KOPT-K1 (cell line): ENCODE results near the gene JPH2.

Source experiments
- H3K27ac ChIP-seq: fragments of 200-600 bp; sonication (generic); 2 replicates; pipeline ENCODE4 v1.5.1; 2016; ENCODE audit warnings: antibody characterized with exemption, mild to moderate bottlenecking, low read depth, low read length; ENCODE audit not compliant: poor library complexity, severe bottlenecking
- H3K36me3 ChIP-seq: fragments of 200-600 bp; sonication (generic); 2 replicates; pipeline ENCODE4 v1.5.1; 2017; ENCODE audit warnings: antibody characterized with exemption, mild to moderate bottlenecking, low read length, moderate library complexity; ENCODE audit not compliant: insufficient read depth
- H3K9me3 ChIP-seq: fragments of 200-600 bp; sonication (generic); 2 replicates; pipeline ENCODE4 v1.5.1; 2017; ENCODE audit warnings: antibody characterized with exemption, low read length, mild to moderate bottlenecking; ENCODE audit not compliant: insufficient read depth, poor library complexity, severe bottlenecking

The JPH2 gene

DNA sequence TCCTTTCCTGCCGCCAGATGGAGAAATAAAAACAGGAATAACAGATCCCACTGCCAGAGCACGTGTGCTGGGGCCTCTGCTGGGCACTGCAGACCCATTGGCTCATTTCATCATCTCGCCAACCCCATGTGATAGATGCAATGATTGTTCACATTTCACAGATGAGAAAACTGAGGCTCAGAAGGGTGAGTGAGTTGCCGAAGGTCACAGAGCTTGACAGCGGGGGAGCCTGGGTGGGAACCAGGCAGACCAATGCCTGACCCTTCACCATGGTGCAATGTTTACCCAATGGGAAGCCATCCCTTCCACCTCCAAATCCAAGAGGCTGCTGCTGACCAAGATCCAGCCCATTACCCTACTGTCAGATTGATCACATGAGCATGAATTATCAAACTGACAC, 105.1 kb downstream of the JPH2 start:
- Histone ChIP-seq H3K36me3 (no peaks in the 10 kb centered on the region), H3K27ac (no peak overlapping the region), H3K9me3 (no peaks in the 10 kb centered on the region)

- no peaks in the 10 kb centered on the region for H3K36me3 ChIP-seq
- H3K9me3 ChIP-seq, result no peaks in the 10 kb centered on the region
- no peak overlapping the region for H3K27ac ChIP-seq
Observed at GRCh38 chr20:44081476-44081875, 105.5 kb downstream of the JPH2 start.

- Histone ChIP-seq H3K9me3 (no peaks in the 10 kb centered on the region), H3K27ac (no peak overlapping the region), H3K36me3 (no peaks in the 10 kb centered on the region)
Observed at GRCh38 chr20:44080646-44081267, 106.2 kb downstream of the JPH2 start.

DNA sequence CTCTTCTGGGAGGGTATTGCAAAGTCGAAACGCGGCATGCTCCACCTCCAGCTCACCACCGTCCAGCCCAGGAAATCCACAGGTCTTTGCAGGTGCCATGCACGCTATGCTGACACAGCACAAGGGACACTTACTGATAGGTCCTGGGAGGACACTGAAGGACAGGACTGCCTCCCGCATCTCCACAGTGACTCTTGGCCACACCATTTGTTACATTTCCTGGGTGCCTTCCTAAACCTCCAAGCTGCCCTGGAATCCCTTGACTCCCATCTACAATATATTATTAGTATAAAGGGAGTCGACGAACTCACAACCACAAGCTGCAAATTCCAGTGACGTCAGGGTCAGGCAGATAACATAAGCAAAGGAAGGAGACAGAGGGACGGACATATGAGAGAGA, 106.9 kb downstream of the JPH2 start:
- H3K36me3 ChIP-seq, result no peaks in the 10 kb centered on the region
- no peaks in the 10 kb centered on the region for H3K9me3 ChIP-seq
- H3K27ac ChIP-seq, result no peak overlapping the region

- Histone ChIP-seq H3K36me3 (no peaks in the 10 kb centered on the region), H3K9me3 (no peaks in the 10 kb centered on the region), H3K27ac (no peak overlapping the region)
Observed at GRCh38 chr20:44079291-44079690, 107.7 kb downstream of the JPH2 start.

- Histone ChIP-seq H3K36me3 (no peaks in the 10 kb centered on the region), H3K9me3 (no peaks in the 10 kb centered on the region), H3K27ac (no peak overlapping the region)
Observed at GRCh38 chr20:44075950-44076232, 111.1 kb downstream of the JPH2 start.

- Histone ChIP-seq H3K36me3 (no peaks in the 10 kb centered on the region), H3K27ac (no peak overlapping the region), H3K9me3 (no peaks in the 10 kb centered on the region)
Observed at GRCh38 chr20:44075191-44075949, 111.6 kb downstream of the JPH2 start.

DNA sequence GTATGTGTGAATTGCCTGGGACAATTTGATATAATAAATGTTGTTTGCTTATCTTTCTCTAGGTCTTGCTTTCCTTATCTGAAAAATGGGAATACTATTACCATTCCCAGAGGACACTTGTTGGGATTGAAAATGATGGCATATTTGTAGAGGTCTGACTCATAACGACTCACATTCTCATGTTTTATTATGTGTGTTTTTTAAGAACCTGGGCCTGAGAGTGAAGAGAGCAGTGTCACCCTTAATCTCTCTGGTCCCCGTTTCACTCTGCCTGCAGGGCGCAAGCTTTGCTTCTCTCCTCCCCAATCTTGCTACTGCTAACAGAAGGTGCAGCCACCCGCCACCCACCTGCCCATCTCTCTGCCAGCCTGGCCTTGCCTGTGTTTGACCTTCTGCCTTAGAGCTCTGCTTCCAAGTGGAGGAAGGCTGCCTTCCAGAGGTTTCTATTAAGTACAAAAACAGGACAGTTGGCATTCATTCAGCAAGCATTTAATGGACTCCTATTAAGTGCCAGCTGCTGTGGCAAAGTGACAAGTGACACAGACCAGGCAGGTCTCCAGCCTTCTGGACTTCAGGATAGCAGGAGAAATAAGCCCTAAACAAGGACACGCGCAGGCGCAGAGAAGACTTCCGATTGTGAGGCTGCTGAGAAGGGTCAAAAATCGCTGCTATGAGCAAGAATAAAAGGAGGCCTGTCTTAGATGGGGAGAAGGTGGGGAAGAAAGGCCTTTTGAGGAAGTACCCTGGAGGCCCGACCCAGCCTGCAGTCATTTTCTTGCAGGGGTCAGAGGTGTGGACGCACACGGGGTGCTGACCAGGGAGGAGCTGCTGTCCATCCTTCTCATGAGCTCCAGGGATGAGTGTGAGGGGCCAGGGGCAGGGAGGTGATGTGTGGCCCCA, 112.5 kb downstream of the JPH2 start:
- Histone ChIP-seq H3K27ac (no peak overlapping the region), H3K36me3 (no peaks in the 10 kb centered on the region), H3K9me3 (no peaks in the 10 kb centered on the region)

DNA sequence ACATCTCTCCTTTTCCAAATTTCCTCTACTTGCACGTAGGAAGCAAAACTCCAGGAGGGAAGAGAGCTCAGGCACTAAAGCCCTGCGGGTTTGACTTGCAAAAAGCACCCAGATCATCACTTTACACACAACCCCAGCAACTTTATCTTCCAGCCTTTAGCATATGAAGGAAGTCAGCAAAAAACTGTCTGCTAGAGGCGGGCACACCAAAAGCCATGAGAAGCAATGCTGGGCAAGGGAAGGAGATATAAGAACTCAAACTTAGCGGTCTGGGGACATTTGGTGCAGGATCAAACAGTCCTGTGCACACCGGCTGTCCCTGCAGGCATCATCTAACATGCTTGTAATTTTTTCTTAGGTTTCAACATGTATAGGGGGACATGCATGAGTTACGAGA, 113.3 kb downstream of the JPH2 start:
- Histone ChIP-seq H3K27ac (no peak overlapping the region), H3K9me3 (no peaks in the 10 kb centered on the region), H3K36me3 (no peaks in the 10 kb centered on the region)

- Histone ChIP-seq H3K36me3 (no peaks in the 10 kb centered on the region), H3K9me3 (no peaks in the 10 kb centered on the region), H3K27ac (no peak overlapping the region)
Observed at GRCh38 chr20:44073011-44073674, 113.8 kb downstream of the JPH2 start.

- no peak overlapping the region for H3K27ac ChIP-seq
- H3K9me3 ChIP-seq, result no peaks in the 10 kb centered on the region
- no peaks in the 10 kb centered on the region for H3K36me3 ChIP-seq
Observed at GRCh38 chr20:44072384-44072783, 114.6 kb downstream of the JPH2 start.

DNA sequence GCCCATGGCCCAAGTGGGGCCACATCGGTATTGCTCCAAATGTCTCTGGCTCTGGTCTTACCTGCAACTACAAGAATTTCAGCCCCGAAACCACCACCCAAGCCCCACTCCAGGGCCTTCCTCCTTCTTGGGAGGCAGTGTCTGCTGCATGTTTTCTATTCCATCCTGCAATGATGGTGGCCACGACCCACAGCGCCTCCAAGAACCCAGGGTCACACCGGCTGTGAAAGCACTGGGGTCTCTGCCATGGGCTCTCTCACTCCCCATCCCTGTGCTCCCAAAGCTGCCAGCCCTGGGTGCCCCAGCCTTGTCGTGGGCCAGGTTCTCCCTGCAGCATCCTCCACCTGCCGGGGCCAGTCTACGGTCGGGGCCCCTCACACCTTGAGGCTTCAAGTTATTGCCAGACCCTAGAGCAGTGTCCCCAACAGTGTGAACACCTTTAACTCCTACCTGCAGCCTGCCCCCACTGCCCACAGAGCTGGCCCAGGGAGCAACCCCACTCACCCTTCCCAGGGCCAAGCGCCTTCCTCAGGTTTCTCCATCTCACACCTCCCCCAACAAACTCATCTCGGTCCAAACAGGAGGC, 115.4 kb downstream of the JPH2 start:
- no peaks in the 10 kb centered on the region for H3K9me3 ChIP-seq
- H3K27ac ChIP-seq, result no peak overlapping the region
- no peaks in the 10 kb centered on the region for H3K36me3 ChIP-seq

DNA sequence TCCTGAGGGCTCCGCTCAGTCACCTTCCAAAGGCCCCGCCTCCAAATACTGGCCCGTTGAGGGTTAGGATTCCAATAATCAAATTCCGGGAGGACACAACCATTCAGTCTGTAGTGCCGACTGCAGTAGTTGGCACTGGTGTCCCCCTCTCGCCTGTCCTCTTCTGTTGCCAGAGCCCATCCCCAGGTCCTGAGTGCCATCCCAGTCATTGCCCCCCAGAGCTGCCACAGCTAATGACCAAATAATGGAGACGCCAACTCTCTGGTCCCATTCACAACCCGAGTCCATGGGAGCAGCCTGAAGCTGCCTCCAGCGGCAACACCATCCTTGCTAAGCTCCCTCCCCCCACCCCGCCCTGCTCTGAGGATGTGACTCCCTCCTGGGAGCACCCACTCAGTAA, 115.9 kb downstream of the JPH2 start:
- H3K27ac ChIP-seq, result peak overlapping the region; percentile 43
- no peaks in the 10 kb centered on the region for H3K36me3 ChIP-seq
- H3K9me3 ChIP-seq, result no peaks in the 10 kb centered on the region

GRCh38 chr20:44070139-44070900, 116.7 kb downstream of the JPH2 start:
- peak overlapping the region; percentile 43 for H3K27ac ChIP-seq
- no peaks in the 10 kb centered on the region for H3K9me3 ChIP-seq
- H3K36me3 ChIP-seq, result no peaks in the 10 kb centered on the region
